Endothelial cell of umbilical vein (primary cell): ENCODE data around the gene MTM1.

Experiments
- EZH2 ChIP-seq: IDR thresholded peaks from 2 replicates; pipeline ENCODE4 v1.6.1; 2012; ENCODE audit warnings: borderline replicate concordance, low read depth, mild to moderate bottlenecking, moderate library complexity, low read length, inconsistent platforms; ENCODE audit not compliant: severe bottlenecking
- JUN ChIP-seq: IDR thresholded peaks from 2 replicates; pipeline ENCODE4 v1.6.1; 2011; ENCODE audit warnings: borderline replicate concordance, low read depth; ENCODE audit not compliant: insufficient read length, insufficient read depth
- POLR2AphosphoS5 ChIP-seq: IDR thresholded peaks from 2 replicates; pipeline ENCODE4 v1.6.1; 2012; ENCODE audit warnings: low read depth, mild to moderate bottlenecking, control low read depth, low read length, moderate library complexity; ENCODE audit not compliant: insufficient read depth
- TF ChIP-seq, protein P1 (sequence below), 2 donors: IDR thresholded peaks; 1 replicate in 1 of 2; 2 replicates in 1 of 2; pipeline ENCODE4 v1.5.1; 2011; ENCODE audit warnings: low read length in 2 of 2, mild to moderate bottlenecking in 2 of 2, moderate library complexity in 2 of 2, control low read depth in 1 of 2, inconsistent platforms in 1 of 2, low read depth in 1 of 2; ENCODE audit not compliant: insufficient read depth in 1 of 2; ENCODE audit errors: extremely low read depth in 1 of 2

DNA sequence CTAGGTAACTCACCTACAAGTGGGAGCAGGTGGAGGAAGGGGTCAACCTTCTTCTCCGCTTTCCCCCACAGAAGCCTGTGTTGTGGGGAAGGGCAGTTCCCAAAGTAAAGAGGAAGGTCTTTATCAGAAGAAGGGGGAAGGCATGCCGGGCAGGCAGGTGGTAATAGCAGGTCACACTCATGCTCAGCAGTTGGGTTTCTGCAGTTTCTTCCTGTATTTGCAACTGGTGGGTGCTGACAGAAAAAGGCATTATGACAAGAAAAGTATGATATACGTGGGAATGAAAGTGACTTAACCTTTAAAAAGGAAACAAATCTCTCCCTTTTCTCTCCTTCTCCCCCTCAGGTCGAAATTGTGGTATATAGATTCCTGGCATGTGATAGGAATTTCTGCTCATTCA lies 128.4 kb downstream of the MTM1 start:
- TF ChIP-seq, protein P1, sequence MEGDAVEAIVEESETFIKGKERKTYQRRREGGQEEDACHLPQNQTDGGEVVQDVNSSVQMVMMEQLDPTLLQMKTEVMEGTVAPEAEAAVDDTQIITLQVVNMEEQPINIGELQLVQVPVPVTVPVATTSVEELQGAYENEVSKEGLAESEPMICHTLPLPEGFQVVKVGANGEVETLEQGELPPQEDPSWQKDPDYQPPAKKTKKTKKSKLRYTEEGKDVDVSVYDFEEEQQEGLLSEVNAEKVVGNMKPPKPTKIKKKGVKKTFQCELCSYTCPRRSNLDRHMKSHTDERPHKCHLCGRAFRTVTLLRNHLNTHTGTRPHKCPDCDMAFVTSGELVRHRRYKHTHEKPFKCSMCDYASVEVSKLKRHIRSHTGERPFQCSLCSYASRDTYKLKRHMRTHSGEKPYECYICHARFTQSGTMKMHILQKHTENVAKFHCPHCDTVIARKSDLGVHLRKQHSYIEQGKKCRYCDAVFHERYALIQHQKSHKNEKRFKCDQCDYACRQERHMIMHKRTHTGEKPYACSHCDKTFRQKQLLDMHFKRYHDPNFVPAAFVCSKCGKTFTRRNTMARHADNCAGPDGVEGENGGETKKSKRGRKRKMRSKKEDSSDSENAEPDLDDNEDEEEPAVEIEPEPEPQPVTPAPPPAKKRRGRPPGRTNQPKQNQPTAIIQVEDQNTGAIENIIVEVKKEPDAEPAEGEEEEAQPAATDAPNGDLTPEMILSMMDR (IDR thresholded peaks at IDR 0.05; ENCODE audit: extremely low read depth in 1 of 2, insufficient read depth in 1 of 2, low read depth in 1 of 2, low read length in 2 of 2) = no peak
- TF ChIP-seq JUN = no peak
- TF ChIP-seq EZH2 = no peak
- TF ChIP-seq POLR2AphosphoS5 = no peak
